Stimulated activated CD8-positive, alpha-beta memory T cell treated with anti-CD3 and anti-CD28 coated beads, Interleukin-4, amount 100 ng/mL, for 1 hour (primary cell): Measurements from ENCODE around the gene OR13C8.
"Not testable (repeated sequence)": the region's sequence is repeated elsewhere in the genome, so short reads cannot be mapped to it uniquely, and the experiment has no call there.

Source experiments
- DNase-seq, 2 donors: peaks; one replicate each; pipeline ENCODE4 v3.0.0-alpha.2; 2020; ENCODE audit warnings: low read depth in 2 of 2, low spot score in 1 of 2

Gene OR13C8, protein sequence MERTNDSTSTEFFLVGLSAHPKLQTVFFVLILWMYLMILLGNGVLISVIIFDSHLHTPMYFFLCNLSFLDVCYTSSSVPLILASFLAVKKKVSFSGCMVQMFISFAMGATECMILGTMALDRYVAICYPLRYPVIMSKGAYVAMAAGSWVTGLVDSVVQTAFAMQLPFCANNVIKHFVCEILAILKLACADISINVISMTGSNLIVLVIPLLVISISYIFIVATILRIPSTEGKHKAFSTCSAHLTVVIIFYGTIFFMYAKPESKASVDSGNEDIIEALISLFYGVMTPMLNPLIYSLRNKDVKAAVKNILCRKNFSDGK

DNA sequence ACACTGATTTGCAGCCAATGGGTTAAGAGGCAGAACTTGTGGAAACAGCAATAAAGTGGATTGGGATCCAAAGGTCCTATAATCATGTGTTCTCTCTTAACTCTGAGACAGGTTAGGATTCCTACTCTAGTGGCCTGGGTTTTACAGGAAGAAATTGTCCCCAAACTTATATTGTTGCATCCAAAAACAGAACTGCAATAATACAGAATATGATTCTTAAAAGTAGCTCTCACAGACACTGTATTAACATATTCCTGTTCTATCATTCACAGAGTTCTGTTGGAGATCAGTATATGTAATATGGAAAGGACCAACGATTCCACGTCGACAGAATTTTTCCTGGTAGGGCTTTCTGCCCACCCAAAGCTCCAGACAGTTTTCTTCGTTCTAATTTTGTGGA, at the start of gene OR13C8:
Gene OR13C8, plus strand, starts transcription at position 301 of the 400 bp plus-strand sequence. Its CDS starts 0 bp downstream, at position 301.
- no peak for DNase-seq

DNA sequence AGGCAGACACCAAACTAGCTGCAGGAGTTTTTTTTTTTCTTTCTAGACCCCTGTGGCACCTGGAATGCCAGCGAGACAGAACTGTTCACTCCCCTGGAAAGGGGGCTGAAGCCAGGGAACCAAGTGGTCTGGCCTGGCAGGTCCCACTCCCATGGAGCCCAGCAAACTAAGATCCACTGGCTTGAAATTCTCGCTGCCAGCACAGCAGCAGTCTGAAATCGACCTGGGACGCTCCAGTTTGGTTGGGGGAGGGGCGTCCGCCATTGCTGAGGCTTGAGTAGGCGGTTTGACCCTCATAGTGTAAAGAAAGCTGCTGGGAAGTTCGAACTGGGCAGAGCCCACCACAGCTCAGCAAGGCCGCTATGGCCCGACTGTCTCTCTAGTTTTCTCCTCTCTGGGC, 48.7 kb upstream of the OR13C8 start:
- not testable (repeated sequence) for DNase-seq

DNA sequence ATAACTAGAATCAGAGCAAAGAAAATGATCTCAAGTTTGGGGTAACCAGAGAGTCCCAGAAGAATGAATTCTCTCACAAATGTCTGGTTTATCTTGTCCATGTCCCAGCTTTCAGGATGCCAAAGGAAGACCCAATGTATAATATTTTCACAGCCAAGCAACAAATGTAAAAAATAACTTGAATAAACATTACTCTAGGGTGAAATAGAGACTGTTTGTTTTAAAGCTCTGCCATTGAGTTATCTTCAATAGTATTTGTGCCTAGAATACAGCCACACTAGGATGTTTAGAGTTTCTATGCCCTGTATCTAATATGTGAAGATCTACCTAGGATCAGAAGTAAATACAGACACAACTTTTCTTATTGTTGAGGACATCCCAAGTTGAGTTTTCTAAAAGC, 41.9 kb upstream of the OR13C8 start, which contains the start of gene OR13C4:
Gene OR13C4, minus strand, starts transcription at position 101 of the 400 bp plus-strand sequence. Its CDS starts 0 bp downstream, at position 101.
- no peak for DNase-seq

DNA sequence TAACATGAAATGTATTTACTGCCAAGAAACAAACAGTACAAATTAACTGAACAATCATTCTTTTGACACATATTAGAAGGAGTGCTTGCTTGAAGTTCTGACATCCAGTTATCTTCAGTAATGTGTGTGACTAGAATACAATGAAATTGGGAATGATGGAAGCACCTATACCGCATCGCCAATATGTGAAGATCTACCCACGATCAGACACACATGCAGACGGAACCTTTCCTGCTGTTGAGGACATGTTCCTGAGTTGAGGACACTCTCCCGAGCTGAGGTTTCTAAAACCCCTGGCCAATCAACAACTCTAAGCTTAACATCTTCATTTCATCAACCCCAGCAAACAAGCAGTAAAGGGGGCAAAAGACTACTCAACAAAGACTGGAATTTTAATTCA, 32.2 kb upstream of the OR13C8 start, which contains the start of gene OR13C3:
Gene OR13C3, minus strand, starts transcription at position 101 of the 400 bp plus-strand sequence. CDS start 133 bp downstream, outside the sequence.
- no peak for DNase-seq

DNA sequence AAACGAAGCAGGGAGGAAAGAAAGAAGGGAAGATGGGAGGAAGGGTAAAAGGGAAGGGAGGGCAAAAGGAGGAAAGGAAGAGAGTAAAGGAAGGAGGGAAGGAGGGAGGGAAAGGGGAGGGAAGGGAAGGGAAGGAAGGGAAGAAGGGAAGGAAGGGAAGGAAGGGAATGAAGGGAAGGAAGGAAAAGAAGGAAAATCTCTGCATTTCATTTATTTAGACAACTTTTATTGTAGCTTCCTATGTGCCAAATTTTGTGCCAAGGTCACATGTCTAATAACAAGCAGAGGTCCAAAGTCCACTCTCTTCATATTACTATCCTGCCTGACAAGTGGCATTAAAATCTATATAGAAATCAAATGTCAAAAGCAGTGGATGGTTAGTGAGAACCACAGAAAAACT, 29.7 kb upstream of the OR13C8 start:
- no peak for DNase-seq

DNA sequence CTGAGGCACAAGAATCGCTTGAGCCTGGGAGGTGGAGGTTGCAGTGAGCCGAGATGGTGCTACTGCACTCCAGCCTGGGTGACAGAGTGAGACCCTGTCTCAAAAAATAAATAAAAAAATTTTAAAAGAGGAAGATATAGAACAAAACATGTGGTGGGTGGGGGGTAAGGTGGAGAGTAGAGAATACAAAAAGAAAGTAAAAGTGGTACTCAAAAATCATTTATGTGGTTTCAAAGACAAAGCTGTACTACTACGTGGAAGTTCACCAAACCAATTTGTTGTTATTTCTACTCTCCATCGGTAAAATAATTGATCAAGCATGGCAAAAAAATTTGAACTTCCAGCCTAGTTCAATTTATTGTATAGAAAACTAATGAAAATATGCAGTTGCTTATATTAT, 24.3 kb upstream of the OR13C8 start:
- DNase-seq: no peak

DNA sequence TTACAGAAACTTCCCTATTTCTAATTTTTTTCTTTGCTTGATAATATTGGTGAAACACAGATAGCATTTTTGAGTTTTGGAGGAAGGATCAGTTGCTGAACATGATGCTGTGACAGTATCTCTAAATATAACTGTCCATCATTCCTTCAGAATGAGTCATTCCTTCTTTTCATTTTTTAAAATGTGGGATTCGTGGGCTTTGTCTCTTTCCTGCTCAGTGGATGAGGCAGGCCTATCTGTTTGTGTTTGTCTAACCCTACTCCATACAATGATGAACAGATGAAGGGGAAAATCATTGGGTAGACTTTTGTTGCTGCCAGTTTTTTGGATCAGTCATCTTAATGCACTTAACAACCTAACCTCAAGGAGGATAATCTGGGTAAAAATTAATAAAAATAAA, 15.7 kb upstream of the OR13C8 start:
- no peak for DNase-seq

DNA sequence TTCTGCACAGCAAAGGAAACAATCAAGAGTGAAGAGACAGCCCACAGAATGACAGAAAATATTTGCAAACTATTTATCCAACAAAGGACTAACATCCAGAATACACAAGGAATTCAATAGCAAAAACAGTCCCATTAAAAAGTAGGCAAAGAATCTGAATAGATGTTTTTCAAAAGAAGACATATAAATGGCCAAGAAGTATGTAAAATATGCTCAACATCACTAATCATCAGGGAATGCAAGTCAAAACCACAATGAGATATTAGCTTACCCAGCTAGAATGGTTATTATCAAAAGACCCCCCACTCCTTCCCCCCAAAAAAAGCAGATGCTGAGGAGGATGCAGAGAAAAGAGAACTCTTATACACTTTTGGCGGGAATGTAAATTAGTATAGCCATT, 13.4 kb upstream of the OR13C8 start:
- no peak for DNase-seq

DNA sequence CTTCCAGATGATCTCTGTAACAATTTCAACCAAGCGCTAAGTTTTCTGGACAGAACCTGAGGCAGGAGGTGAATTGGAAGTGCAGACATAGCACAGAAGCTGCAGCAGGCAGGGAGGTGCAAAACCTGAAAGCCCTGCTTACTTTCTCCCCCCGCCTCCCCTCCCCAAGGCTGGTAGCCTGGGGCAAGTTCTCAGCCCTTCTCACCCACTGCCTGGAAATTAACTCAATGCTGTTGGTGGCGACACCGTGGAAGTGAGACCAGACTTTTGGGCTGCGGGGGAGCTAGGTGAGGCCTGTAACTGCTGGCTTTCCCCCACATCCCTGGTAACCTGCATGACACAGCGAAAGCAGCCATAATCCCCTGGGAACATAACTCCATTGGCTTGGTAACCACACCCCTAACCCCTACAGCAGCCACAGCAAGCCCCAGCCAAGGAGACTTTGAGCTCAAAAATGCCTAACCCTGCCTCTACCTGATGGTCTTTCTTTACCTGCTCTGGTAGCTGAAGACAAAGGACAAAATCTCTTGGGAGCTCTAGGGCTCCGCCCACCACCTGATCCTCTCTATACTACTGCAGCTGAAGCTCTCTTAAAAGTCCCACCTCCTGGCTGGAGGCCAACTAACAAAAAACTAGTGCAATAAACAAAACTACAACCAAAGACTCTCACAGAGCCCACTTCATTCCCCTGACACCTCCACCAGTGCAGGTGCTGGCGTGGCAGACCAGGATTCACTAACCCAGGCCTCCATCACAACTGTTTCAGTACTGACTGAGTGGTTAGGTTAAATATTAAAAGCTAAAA, 11.9 kb upstream of the OR13C8 start:
- no peak for DNase-seq

DNA sequence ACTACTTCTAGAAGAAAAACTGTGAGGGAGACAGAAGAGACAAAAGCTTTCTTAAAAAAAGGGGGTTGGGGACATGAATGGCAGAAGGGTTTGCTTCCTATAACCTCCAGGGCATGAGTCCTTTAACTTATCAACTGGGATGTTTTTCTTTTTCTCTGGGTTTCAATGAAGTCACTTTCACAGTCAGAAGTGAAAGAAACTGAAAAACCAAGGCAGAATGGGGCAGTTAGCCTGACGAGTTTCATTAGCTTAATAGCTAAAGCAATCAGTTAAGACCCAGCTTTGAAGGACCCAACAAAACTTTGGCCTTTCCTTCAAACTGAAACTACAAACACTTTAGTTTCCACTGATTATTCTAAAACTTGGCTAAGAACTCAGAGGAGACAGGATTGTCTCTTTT, 4.6 kb upstream of the OR13C8 start:
- DNase-seq: no peak

DNA sequence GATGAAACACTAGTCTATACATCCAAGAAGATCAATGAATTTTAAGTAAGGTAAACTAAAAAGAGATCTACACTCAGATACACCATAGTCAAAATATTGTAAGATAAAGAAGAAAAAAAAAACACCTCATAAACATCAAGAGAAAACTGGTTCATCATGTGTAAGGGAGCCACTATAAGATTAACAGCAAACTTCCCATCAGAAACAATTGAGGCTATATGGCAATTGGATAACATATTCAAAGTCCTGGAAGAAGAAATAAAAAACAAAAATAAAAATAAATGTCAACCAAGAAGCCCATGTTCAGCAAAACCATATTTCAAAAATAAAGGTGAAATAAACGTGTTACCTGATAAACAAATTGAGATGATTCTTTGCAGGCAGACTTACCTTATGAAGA, 3.6 kb downstream of the OR13C8 start:
- no peak for DNase-seq

DNA sequence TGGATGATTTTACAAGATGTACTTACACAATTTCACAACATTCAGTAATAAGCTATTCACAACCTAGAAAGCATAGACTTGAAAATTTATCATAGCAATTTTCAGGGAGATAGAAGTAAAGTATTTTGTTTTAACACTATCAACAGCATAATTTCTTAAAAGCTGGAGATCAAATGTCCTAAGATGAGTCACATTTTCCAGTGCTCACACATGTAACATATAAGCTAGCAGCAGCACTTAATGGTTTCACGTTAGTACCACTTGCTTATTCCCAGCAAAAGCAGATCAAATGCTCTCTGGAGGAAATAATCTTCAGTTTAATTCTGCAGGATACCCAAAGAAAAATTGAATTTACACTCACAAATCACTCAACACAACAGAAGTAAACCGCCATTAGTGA, 6.5 kb downstream of the OR13C8 start:
- DNase-seq: no peak

DNA sequence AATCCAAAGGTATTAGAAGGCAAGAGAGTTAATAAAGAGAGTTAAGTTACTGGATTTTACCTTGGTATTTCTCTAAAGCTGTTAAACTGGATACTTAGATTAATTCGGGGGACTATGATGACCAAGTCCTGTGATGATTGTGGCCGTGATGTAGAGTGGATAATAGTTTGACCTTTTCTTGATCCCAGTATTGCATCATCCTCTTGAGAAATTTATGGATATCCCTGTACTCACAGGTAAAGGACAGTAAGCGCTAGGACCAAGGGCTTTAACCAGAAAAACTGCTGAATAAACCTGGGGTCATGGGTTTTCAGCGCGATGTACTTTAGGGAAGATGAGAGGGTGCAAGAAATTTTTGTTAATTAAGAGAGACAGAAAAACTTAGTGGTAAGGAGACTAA, 8.3 kb downstream of the OR13C8 start:
- DNase-seq: no peak

DNA sequence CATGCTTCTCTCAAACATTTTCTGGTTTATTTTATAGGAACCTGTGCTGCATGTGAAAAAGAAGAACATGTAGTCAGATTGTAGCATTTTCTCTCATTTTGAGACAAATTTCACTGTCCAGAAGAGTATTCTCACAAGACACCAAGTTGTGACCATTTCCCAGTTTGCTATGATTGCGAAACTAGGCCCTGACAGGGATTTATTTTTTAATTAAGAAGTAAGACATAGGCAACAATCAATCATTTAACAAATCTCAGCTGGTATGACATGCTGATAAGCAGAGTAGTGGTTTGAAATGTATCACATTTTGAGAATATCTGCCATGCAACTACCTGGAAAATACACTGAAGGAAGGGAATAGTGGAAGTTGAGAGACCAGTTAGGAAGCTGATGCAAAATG, 11.6 kb downstream of the OR13C8 start:
- DNase-seq: no peak

DNA sequence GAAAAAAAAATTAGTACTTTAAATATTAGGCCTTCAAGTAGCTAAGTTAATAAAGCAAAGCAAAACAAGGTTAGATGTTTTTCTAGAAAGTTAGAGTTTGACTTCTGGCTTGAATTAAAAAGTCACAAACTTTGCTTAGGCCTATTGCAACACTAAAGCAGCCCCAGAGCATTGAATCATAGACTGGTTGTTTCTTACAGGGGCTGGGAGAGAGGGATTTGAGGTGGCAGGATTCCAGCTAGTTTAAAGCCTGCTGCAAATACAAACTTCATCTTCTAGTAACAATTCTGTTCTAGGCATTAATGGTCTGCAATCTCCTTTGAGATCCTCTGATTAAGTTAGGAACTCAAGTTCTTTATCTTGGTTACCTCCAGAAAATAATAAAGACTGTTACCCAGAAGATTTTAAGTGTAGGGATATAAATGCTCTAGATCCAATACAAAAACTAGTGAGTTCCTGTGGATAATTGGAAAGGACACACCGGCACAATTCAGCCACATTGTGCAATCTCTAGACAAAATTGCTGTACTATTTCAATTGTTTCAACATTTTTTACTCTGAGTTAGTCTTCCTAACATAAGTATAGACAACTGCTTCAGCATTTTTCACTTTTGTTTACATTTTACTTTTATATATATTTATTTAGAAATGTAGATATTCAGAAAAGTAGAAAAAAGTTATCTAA, 17.7 kb downstream of the OR13C8 start:
- DNase-seq: no peak

DNA sequence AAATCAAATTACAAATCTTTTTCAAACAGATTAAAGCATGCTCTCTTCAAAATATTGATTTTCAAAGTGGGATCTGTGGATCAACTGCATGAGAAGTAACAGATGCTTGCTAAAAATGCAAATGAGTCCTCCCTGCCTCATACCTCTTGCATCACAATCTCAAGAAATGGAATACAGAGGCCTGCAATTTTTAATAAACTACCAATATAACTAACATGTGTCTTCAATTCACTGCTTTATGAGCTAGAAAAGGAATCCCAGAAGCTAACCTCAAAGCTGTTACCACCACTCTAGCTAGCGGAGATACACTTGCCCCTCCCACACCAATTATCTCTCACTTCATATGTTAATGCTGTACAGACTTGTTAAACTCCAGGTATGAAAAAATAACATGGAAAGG, 20.7 kb downstream of the OR13C8 start:
- no peak for DNase-seq

DNA sequence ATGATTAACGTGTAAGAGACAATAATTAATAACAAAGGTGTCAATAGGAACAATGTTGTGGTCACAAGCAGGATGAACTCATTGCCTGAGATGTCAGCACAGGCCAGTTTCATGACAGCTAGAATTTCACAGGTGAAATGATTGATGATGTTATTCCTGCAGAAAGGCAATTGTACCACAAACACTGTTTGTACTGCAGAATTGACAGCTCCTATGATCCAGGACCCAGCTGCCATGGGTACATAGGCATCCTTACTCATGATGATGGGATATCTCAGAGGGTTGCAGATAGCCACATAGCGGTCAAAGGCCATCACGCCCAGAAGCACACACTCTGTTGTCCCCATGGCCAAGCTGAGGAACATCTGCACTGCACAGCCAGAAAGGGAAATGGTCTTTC, 29.8 kb downstream of the OR13C8 start:
- not testable (repeated sequence) for DNase-seq

DNA sequence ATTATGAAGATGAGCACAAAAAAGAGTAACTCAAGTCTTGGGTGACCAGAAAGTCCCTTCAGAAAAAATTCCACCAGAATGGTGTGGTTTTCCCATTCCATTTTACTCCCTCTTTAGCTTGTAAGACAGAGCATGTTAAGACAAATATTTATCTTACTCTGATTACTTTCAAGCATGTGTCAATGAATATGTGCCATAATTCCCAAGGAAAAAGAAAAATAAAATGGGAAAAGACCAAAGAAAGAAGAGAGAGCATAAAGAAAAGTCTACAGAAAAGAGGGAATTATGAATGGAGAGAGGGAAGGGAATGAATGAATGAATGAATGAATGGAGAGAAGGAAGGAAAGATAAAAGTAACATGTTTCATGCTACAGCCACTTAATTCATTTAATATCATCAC, 30.3 kb downstream of the OR13C8 start, which contains the start of gene OR13C5:
Gene OR13C5, minus strand, starts transcription at position 101 of the 400 bp plus-strand sequence. Its CDS starts 0 bp downstream, at position 101.
- DNase-seq: not testable (repeated sequence)

DNA sequence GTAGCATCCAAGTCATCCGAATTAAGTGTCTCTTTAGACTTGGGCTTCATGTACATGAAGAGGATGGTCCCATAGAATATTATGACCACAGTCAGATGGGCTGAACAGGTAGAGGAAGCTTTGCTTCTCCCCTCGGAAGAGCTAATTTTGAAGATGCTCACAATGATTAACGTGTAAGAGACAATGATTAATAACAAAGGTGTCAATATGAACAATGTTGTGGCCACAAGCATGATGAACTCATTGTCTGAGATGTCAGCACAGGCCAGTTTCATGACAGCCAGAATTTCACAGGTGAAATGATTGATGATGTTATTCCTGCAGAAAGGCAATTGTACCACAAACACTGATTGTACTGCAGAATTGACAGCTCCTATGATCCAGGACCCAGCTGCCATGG, 35.8 kb downstream of the OR13C8 start:
- DNase-seq: no peak

DNA sequence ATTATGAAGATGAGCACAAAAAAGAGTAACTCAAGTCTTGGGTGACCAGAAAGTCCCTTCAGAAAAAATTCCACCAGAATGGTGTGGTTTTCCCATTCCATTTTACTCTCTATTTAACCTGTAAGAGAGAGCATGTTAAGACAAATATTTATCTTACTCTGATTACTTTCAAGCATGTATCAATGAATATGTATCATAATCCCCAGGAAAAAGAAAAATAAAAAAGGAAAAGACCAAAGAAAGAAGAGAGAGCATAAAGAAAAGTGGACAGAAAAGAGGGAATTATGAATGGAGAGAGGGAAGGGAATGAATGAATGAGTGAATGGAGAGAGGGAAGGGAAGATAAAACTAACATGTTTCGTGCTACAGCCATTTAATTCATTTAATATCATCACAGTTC, 36.6 kb downstream of the OR13C8 start, which contains the start of gene OR13C2:
Gene OR13C2, minus strand, starts transcription at position 101 of the 400 bp plus-strand sequence. Its CDS starts 0 bp downstream, at position 101.
- DNase-seq: not testable (repeated sequence)

DNA sequence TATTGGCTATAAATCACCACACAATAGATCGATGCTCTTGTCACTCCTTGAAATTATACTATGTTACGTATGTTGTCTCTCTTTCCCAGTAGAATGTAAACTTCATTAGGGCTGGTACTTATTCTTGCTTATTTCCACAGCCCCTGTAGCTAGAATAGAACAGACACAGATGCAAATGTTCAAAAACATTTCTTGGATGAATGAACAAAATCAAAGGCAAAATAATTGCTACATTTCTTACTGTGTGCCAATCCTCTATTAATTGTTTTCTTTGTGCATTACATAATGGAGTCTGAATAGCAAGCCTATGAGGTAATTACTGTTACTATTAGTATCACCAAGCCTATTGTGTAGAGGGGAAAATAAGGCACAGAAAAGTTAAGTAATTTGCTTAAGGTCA, 37.2 kb downstream of the OR13C8 start:
- no peak for DNase-seq
